Measurements from ENCODE around the gene PFKP.

- TF ChIP-seq POLR2AphosphoS5 (IDR thresholded peaks at IDR 0.05) (no peak), POLR2A (IDR thresholded peaks at IDR 0.05) (no peak), CTCF (IDR thresholded peaks at IDR 0.05) (no peak)
Measured at GRCh38 chr10:3028441-3028840, 38.9 kb upstream of the PFKP start.
